BJ (cell line): ENCODE data around the gene MYOF. TPM values are rescaled to one million over a fixed set of nuclear protein-coding genes. Genes with fewer than 3 reads are reported as not detected.

Source experiments
- CTCF ChIA-PET: fragments of 350-600 bp; formaldehyde crosslinking; extraction: SDS; loops from one replicate; lab custom pipeline; 2021; ENCODE audit warnings: antibody characterized with exemption, inconsistent platforms; lab: Yijun Ruan, JAX
- POLR2A ChIA-PET: fragments of 300-600 bp; sonication (Branson Sonifier 250); formaldehyde crosslinking; extraction: SDS; loops from one replicate; lab custom pipeline; 2021; ENCODE audit warnings: antibody characterized with exemption; lab: Charles Lee
- DNase-seq: peaks from one replicate; pipeline ENCODE4 v3.0.0-alpha.2; 2011; ENCODE audit warnings: low read depth
- H3K27me3 ChIP-seq: 2 replicates; pipeline ENCODE4 v1.6.0; 2011; ENCODE audit warnings: low read length; ENCODE audit not compliant: control insufficient read depth, insufficient read depth
- H3K36me3 ChIP-seq: 2 replicates; pipeline ENCODE4 v1.5.1; 2011; ENCODE audit warnings: low read length; ENCODE audit not compliant: control insufficient read depth, insufficient read depth
- H3K4me3 ChIP-seq: 2 replicates; pipeline ENCODE4 v1.5.1; 2011; ENCODE audit warnings: low read depth, mild to moderate bottlenecking, control low read depth, low read length
- polyA plus RNA-seq: library from polyadenylated mRNA; depleted of rRNA; stranded (reverse); fragments of >200 nt; gene quantifications from 2 replicates; pipeline ENCODE4 v1.2.3, GENCODE V29; 2011
- TF ChIP-seq, protein P1 (sequence below): IDR thresholded peaks from 2 replicates; pipeline ENCODE4 v1.5.1; 2011; ENCODE audit warnings: low read depth, mild to moderate bottlenecking, control low read depth, inconsistent platforms, low read length, moderate library complexity; ENCODE audit not compliant: insufficient read depth

The MYOF gene
- polyA plus RNA-seq, 1 experiment: 355 TPM

GRCh38 chr10:93434991-93435491 lies 47.1 kb downstream of the MYOF start:
- Histone ChIP-seq H3K27me3 (no peaks in the 10 kb centered on the region), H3K36me3 (peaks cover 7% of the 10 kb centered on the region), H3K4me3 (no peak overlapping the region)
- DNase-seq: no peak
- POLR2A ChIA-PET: interaction anchor here (1.4 kb wide), 1 partner anchor 41 kb away, joined by 5 read pairs; no protein-coding TSS in a partner anchor
- CTCF ChIA-PET: interaction anchor here (0.8 to 3.9 kb wide), 2 partner anchors 47 to 58 kb away, joined by 3 to 17 read pairs; partner anchors contain the start of gene MYOF
- TF ChIP-seq, protein P1, sequence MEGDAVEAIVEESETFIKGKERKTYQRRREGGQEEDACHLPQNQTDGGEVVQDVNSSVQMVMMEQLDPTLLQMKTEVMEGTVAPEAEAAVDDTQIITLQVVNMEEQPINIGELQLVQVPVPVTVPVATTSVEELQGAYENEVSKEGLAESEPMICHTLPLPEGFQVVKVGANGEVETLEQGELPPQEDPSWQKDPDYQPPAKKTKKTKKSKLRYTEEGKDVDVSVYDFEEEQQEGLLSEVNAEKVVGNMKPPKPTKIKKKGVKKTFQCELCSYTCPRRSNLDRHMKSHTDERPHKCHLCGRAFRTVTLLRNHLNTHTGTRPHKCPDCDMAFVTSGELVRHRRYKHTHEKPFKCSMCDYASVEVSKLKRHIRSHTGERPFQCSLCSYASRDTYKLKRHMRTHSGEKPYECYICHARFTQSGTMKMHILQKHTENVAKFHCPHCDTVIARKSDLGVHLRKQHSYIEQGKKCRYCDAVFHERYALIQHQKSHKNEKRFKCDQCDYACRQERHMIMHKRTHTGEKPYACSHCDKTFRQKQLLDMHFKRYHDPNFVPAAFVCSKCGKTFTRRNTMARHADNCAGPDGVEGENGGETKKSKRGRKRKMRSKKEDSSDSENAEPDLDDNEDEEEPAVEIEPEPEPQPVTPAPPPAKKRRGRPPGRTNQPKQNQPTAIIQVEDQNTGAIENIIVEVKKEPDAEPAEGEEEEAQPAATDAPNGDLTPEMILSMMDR: no peak

GRCh38 chr10:93431361-93431760 lies 50.8 kb downstream of the MYOF start:
- ChIA-PET POLR2A (no interaction called here), CTCF (interaction anchor here (0.8 to 1.3 kb wide), 3 partner anchors 40 to 52 kb away, joined by 3 to 5 read pairs (median 3); no protein-coding TSS in a partner anchor)
- TF ChIP-seq, protein P1: no peak
- no peak for DNase-seq
- H3K4me3 ChIP-seq: no peak overlapping the region
- H3K27me3 ChIP-seq: no peaks in the 10 kb centered on the region
- peaks cover 10% of the 10 kb centered on the region for H3K36me3 ChIP-seq

GRCh38 chr10:93425861-93426260 lies 56.3 kb downstream of the MYOF start:
- ChIA-PET POLR2A (no interaction called here), CTCF (interaction anchor here (1.0 kb wide), 1 partner anchor 53 kb away, joined by 4 read pairs; no protein-coding TSS in a partner anchor)
- Histone ChIP-seq H3K4me3 (no peak overlapping the region), H3K36me3 (peaks cover 23% of the 10 kb centered on the region), H3K27me3 (no peaks in the 10 kb centered on the region)
- TF ChIP-seq, protein P1: no peak
- DNase-seq: no peak

GRCh38 chr10:93422118-93422517 lies 60.0 kb downstream of the MYOF start:
- CTCF ChIA-PET: no interaction called here
- POLR2A ChIA-PET: no interaction called here

DNA sequence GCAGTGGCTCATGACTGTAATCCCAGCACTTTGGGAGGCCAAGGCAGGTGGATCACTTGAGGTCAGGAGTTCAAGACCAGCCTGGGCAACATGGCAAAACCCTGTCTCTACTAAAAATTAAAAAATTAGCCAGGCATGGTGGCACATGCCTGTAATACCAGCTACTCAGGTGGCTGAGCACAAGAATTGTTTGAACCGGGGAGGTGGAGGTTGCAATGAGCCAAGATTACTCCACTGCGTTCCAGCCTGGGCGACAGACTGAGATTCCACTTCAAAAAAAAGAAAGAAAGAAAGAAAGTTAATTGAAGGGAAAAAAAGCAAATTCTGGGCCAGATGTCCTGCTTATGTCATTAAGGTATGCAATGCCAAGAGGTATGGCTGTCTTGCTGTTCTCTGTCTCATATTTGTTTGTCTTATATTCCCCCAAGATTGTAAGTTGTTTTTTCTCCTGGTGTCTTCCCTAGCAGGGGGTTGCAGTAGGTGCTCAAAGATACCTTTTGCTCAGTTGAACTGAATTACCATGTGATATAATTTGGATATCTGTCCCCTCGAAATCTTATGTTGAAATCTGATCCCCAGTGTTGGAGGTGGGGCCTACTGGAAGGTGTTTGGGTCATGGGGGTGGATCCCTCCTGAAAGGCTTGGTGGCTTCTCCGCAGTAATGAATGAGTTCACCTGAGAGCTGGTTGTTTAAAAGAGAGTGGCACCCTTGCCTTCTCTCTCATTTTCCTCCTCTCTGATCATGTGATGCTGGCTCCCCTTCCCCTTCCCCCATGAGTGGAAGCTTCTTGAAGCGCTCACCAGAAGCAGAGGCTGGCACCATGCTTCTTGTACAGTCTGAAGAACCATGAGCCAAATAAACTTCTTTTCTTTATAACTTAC lies 60.9 kb downstream of the MYOF start:
- ChIA-PET POLR2A (no interaction called here), CTCF (interaction anchor here (1.4 to 2.1 kb wide), 2 partner anchors 45 to 61 kb away, joined by 4 to 7 read pairs; partner anchors contain the start of gene MYOF)
- H3K4me3 ChIP-seq: no peak overlapping the region
- TF ChIP-seq, protein P1: no peak
- H3K27me3 ChIP-seq: no peaks in the 10 kb centered on the region
- peaks cover 23% of the 10 kb centered on the region for H3K36me3 ChIP-seq
- DNase-seq: no peak

More at GRCh38 chr10:93422118-93422517, 60.0 kb downstream of the MYOF start:
- DNase-seq: no peak
- H3K27me3 ChIP-seq: no peaks in the 10 kb centered on the region
- TF ChIP-seq, protein P1: no peak
- H3K36me3 ChIP-seq: peaks cover 21% of the 10 kb centered on the region
- H3K4me3 ChIP-seq: no peak overlapping the region
